ENCODE measurements around the gene BACE2. TPM values are rescaled to one million over a fixed set of nuclear protein-coding genes. Genes with fewer than 3 reads are reported as not detected.
"Not testable (repeated sequence)": the region's sequence is repeated elsewhere in the genome, so short reads cannot be mapped to it uniquely, and the experiment has no call there.

Gene BACE2
- total and polyA plus RNA-seq, 2 donors (not counting 3 experiments of a cell fraction or from before 2014, with no cell fraction given) = 113 to 184 TPM

DNA sequence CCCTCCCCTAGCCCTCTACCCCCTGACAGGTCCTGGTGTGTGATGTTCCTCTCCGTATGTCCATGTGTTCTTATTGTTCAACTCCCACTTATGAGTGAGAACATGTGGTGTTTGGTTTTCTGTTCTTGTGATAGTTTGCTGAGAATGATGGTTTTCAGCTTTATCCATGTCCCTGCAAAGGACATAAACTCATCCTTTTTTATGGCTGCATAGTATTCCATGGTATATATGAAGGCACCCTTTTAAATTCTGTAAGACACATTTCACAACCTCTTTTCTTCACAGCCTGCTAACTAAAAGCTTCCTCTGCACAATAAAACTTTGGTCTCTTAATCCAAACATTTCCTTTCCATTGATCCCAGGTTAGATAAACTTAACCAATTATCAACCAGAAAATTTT is 88.3 kb downstream of the BACE2 start:
- FAIRE-seq; DNase-seq (ENCODE audit: low read depth, low spot score); CTCF ChIA-PET; H3K36me3 ChIP-seq (ENCODE audit: control insufficient read depth in 2 of 2, extremely low read depth in 1 of 2, insufficient read depth in 2 of 2, low read length in 2 of 2); H3K27me3 ChIP-seq (ENCODE audit: control insufficient read depth in 2 of 2, insufficient read depth in 2 of 2, low read length in 2 of 2); POLR2A ChIA-PET; H4K20me1 ChIP-seq (replicated peaks; ENCODE audit: control insufficient read depth, extremely low read depth, insufficient read depth, low read length); intact Hi-C loops (cut with micrococcal nuclease); H3K4me3 ChIP-seq (replicated peaks in 1 of 3; ENCODE audit: insufficient read depth in 1 of 3, low read depth in 1 of 3, low read length in 3 of 3); H2AFZ ChIP-seq (ENCODE audit: low read depth, low read length); H3K79me2 ChIP-seq (ENCODE audit: control insufficient read depth, insufficient read depth, low read length); H3K9me1 ChIP-seq (replicated peaks; ENCODE audit: control insufficient read depth, extremely low read depth, insufficient read depth, low read length); H3K4me2 ChIP-seq (ENCODE audit: insufficient read depth, low read length); BruUV-seq (replicated peaks); H3K27ac ChIP-seq (ENCODE audit: insufficient read depth, low read depth, low read length); H3K9me3 ChIP-seq (replicated peaks; ENCODE audit: control insufficient read depth, insufficient read depth, low read length); dilution Hi-C loops (cut with MboI; ENCODE audit: extremely low pct_ligation_motif_present, low sequenced_read_pairs); H3K9ac ChIP-seq (replicated peaks; ENCODE audit: extremely low read depth, insufficient read depth, low read length): not testable (repeated sequence)
- H3K4me1 ChIP-seq (ENCODE audit: control insufficient read depth, extremely low read depth, insufficient read depth, low read length) = peaks cover 14% of the 10 kb centered on the region

DNA sequence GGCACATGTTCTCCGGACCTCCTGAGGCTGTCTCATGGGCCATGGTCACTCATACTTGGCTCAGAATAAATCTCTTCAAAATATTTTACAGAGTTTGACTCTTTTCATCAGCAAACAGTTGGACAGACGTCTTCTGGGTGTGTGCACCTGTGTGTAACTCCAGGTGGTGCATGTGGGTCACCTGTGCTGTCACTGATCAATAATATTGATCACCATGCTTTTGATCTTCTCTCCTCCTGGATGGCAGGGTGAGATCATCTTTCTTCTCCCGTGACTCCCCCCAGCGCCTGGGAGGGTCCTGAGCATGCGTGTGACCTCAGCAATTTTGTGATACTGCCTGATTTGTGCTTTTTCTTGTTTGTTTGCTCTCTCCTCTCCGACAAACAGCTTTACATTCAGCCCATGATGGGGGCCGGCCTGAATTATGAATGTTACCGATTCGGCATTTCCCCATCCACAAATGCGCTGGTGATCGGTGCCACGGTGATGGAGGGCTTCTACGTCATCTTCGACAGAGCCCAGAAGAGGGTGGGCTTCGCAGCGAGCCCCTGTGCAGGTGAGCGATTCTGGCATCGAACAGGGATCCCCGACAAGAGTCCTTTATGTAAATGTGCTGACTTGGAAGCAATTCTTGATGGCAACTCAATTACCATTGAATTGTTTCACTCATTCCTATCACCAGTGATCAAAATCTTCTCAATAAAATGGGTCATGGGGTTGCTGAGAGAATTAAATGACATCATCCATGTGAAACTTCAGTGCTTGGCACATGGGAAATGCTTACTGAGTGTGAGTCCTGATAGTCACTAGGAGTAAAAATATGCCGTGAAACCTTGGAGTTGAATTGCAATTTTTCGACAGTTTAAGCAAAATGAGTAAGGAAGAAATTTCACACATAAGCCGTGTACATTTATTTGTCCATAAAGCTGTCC is 89.1 kb downstream of the BACE2 start:
- Histone ChIP-seq H3K4me2 (ENCODE audit: insufficient read depth, low read length) (no peak overlapping the region), H3K4me1 (ENCODE audit: control insufficient read depth, extremely low read depth, insufficient read depth, low read length) (peaks cover 14% of the 10 kb centered on the region), H3K9me3 (replicated peaks; ENCODE audit: control insufficient read depth, insufficient read depth, low read length) (no peaks in the 10 kb centered on the region), H3K36me3 (ENCODE audit: control insufficient read depth in 2 of 2, extremely low read depth in 1 of 2, insufficient read depth in 2 of 2, low read length in 2 of 2) (peaks cover 2 to 3% of the 10 kb centered on the region in 2 experiments), H3K79me2 (ENCODE audit: control insufficient read depth, insufficient read depth, low read length) (no peaks in the 10 kb centered on the region), H3K9ac (replicated peaks; ENCODE audit: extremely low read depth, insufficient read depth, low read length) (no peak overlapping the region), H3K27me3 (ENCODE audit: control insufficient read depth in 2 of 2, insufficient read depth in 2 of 2, low read length in 2 of 2) (no peaks in the 10 kb centered on the region), H4K20me1 (replicated peaks; ENCODE audit: control insufficient read depth, extremely low read depth, insufficient read depth, low read length) (no peaks in the 10 kb centered on the region), H3K9me1 (replicated peaks; ENCODE audit: control insufficient read depth, extremely low read depth, insufficient read depth, low read length) (no peaks in the 10 kb centered on the region), H3K4me3 (replicated peaks in 1 of 3; ENCODE audit: insufficient read depth in 1 of 3, low read depth in 1 of 3, low read length in 3 of 3) (no peak overlapping the region), H2AFZ (ENCODE audit: low read depth, low read length) (no peak overlapping the region), H3K27ac (ENCODE audit: insufficient read depth, low read depth, low read length) (no peak overlapping the region)
- no TSS peak for BruUV-seq (replicated peaks)
- TF ChIP-seq FOS (IDR thresholded peaks at IDR 0.05; ENCODE audit: borderline replicate concordance, insufficient read depth, low read length) = no peak
- no peak for TF ChIP-seq JUN (IDR thresholded peaks at IDR 0.05; ENCODE audit: borderline replicate concordance, insufficient read depth, insufficient read length, low read depth)
- no peak for TF ChIP-seq GATA2 (IDR thresholded peaks at IDR 0.05; ENCODE audit: insufficient read depth, insufficient read length, low read depth, low read length)
- no peak for TF ChIP-seq EZH2 (IDR thresholded peaks at IDR 0.05; ENCODE audit: borderline replicate concordance, low read depth, low read length, severe bottlenecking)
- no peak for TF ChIP-seq MYC (IDR thresholded peaks at IDR 0.05; ENCODE audit: low read depth, low read length)
- TF ChIP-seq CTCF (IDR thresholded peaks at IDR 0.05; ENCODE audit: extremely low read depth in 1 of 2, insufficient read depth in 1 of 2, low read depth in 1 of 2, low read length in 2 of 2) = no peak
- TF ChIP-seq POLR2A (IDR thresholded peaks at IDR 0.05; ENCODE audit: low read depth, low read length) = no peak
- no peak for TF ChIP-seq POLR2AphosphoS5 (IDR thresholded peaks at IDR 0.05; ENCODE audit: insufficient read depth, low read depth, low read length)
- TF ChIP-seq, protein P1, sequence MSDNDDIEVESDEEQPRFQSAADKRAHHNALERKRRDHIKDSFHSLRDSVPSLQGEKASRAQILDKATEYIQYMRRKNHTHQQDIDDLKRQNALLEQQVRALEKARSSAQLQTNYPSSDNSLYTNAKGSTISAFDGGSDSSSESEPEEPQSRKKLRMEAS (IDR thresholded peaks at IDR 0.05; ENCODE audit: insufficient read depth, insufficient read length) = no peak
- ChIA-PET CTCF (no interaction called here), POLR2A (no interaction called here)
- intact Hi-C loops (cut with micrococcal nuclease) = no loop called here
- dilution Hi-C loops (cut with MboI; ENCODE audit: extremely low pct_ligation_motif_present, low sequenced_read_pairs) = no loop called here
- DNase-seq (ENCODE audit: low read depth, low spot score) (no peak), FAIRE-seq (no peak)
